GM03348 (cell line): ENCODE results near the gene STAT5A.

Experiments used
- DNase-seq: peaks from one replicate; pipeline ENCODE4 v3.0.0; 2012; ENCODE audit warnings: low spot score

STAT5A gene

GRCh38 chr17:42268236-42268635 lies 20.1 kb upstream of the STAT5A start:
- DNase-seq, result no peak

DNA sequence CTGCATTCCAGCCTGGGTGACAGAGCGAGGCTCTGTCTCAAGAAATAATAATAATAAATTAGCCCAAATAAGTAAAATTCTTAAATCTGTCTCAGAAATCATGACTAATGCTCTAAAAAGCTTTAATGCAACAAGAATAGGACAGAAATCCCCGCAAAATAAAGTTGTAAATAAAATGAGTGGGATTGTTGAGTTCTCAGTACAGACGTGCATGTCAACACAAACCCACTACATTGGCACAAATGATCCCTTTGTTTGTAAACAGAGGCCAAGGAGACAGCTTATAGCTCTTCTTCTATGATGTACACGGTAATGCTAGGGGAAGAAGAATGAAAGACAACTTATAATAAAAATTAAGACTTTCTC lies 18.1 kb upstream of the STAT5A start:
- DNase-seq, result no peak

GRCh38 chr17:42270596-42270995 lies 17.7 kb upstream of the STAT5A start:
- no peak for DNase-seq

DNA sequence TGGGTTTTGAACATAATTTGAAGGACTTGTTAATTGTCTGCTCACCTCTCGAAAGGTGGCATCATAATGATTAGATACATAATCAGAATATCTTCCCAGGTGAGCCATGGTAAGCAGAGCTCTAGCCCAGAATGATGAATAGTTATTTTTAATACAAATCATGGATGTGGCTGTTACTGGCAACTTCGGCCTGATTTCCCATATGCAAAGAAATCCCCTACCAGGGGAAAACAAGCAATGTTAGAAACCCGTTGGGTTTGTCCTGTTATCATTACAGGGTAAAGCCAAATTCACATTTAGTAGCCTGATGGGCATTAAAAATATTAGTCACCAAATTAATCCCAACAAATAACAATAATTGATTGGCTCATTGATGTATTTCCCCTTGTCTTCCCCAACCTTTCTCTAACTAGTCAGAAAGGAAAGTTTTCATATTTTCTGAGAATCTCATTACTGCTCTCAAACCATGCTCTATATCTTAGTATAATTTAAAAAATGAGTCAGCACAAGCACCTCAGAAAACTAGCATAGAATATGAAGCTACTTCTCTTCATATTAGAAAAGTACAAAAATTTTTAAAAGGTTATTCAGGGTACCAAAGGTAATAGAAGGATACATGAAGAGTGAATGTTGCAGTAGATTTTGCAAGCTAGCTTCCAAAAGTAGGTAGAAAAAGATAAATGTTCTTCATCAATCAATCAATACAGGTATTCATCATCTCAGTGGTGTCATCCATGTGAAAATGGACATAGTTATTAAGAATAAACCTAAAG lies 17.1 kb upstream of the STAT5A start:
- DNase-seq, result no peak

DNA sequence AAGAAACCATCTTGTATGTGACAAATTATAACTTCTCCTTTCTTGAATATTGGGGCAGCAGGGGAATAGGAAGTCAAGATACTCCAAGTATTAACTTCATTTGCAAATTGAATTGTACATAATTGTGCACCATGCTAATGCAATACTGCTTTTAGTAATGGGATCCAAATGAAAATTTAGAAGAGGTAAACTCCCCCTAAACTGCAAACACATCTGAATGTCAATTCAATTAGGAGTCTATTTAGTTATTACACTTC lies 16.6 kb upstream of the STAT5A start:
- DNase-seq, result no peak

- DNase-seq, result no peak
Measured at GRCh38 chr17:42272162-42272907, 16.0 kb upstream of the STAT5A start.

GRCh38 chr17:42273474-42274252 lies 14.6 kb upstream of the STAT5A start:
- DNase-seq, result no peak

- no peak for DNase-seq
Measured at GRCh38 chr17:42274253-42274542, 14.1 kb upstream of the STAT5A start.

GRCh38 chr17:42274812-42275526 lies 13.3 kb upstream of the STAT5A start:
- DNase-seq, result no peak

DNA sequence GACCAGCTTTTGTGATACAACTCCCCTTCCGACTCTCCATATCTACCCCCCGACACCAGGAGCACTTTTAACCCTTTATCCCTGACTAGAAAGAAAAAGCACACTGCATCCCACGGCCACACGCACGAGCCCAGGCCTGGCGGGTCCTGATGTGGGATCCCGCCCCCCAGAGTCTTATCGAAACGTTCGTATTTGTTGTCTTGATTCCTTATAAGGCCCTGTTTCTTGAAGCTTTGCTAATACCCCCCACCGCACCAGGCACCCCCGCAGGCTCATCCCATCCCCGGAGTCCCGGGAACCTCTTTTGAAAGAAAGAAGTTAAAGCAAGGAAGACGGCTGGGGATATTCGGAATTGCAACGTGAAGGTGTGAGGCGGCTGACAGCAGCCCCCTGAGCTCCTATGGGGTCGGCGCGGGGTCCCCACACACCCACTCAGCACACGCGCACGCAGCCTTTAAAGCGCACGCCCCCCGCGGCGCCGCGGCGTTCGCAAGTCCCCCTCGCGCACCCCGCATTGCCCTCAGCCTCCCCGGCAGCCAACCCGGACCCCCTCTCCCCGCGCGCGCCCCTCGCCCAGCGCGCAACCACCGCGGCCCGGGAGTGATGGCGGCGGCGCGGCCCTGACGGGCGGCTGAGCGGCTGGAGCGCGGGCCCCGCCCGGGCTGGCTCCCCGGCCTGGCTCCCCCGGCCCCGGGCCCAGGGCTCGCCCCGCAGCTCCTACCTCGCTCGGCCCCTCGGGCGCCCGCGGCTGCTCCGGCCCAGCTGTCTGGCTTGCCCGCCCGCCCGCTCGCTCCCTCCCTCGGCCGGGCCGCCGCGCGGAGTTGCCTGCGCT lies 12.6 kb upstream of the STAT5A start:
- peak; percentile 56 for DNase-seq

GRCh38 chr17:42276359-42276608 lies 12.0 kb upstream of the STAT5A start, which contains the start of gene STAT5B:
TSS of gene STAT5B (minus strand) at chr17:42276391. CDS start at chr17:42232127, 44,264 bp downstream.
- DNase-seq, result peak; percentile 96

- DNase-seq, result peak; percentile 79
Measured at GRCh38 chr17:42276609-42277341, 11.5 kb upstream of the STAT5A start.

- DNase-seq, result no peak
Measured at GRCh38 chr17:42277342-42277712, 11.0 kb upstream of the STAT5A start.

DNA sequence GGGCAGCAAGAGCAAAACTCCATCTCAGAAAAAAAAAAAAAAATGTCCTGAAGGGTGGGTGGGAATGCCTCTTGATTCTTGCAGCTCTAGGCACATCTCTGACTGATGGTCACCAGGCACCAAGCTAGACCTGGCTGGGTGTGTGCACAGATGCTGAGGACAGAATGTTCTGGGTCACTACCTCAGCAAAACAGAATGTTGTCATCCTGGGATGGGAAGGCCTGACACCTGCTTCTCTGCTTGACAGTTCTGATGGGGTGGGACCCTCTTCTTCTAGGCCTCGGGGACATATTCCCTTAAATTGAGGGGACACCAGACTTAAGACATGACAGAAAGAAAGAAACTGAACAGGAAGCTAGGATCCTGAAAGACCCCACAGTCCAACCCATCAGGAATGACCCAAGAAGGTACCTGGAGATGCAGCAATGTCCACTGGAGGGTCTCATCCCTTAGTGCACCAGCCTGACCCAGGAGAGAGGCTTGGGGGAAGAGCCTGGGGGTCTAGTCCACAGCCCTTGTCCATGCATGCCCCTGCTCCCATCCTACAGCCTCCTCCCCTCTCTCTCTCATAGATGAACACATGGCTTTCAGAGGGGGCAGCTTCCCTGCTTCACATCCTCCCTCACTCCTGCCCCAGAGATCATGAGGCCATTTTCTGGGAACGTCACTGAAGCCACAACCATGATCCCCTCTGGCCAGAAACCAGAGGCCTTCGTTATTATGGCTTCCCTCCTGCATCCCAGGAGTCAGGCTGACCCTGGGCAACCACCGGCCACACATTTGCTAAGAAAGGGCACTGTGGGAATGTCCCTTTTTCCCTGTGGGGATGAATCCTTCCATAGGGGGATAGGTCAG lies 8.3 kb upstream of the STAT5A start:
- DNase-seq, result no peak

DNA sequence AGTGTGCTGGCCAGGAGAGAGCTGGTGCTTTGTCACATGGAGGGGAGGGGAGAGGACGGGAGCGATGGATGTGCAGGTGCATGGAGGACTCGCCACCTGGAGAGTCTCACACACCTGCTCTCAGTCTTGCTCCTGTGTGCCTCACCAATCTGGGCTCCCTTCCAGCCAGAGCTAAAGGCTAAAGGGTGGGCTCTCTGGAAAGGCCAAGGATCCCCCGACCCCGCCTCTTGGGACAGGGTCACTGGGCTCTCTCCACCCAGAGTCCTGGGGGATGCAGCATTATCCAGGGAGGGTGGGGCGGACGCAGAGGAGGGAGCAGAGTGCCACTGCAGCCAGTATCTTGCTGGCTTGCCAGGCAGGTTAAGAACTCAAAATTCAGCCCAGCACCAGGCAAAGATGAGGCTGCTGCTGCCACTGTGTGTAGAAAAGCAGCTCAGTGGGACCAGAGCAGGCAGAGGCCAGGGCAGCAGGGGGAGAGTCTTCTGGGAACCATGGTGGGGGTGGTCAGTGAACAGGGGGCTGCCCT lies 6.7 kb upstream of the STAT5A start:
- no peak for DNase-seq

DNA sequence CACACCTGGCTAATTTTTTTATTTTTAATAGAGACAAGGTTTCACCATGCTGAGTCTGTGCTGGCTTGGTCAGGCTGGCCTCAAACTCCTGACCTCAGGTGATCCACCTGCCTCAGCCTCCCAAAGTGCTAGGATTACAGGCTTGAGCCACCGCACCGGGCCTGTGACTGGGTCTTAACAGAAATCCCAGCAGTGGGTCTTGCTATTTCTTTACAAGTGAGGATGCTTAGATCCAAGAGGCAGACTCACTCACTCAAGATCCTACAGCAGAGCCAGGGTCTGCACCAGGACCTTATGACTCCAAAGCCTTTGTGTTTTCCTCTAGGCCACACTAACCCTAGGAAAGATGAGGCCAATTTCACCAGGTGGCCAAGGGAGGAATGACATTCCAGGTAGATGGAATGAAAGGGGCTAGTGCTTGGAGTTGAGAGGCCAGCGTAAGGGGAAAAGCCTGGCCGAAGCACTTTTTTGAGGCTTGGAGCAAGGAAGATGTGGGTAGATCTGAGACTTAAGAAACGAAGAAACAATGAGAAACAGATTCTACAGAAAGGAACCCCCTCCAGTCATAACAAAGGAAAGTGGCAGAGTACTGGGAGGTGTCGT lies 5.7 kb upstream of the STAT5A start:
- DNase-seq, result no peak

DNA sequence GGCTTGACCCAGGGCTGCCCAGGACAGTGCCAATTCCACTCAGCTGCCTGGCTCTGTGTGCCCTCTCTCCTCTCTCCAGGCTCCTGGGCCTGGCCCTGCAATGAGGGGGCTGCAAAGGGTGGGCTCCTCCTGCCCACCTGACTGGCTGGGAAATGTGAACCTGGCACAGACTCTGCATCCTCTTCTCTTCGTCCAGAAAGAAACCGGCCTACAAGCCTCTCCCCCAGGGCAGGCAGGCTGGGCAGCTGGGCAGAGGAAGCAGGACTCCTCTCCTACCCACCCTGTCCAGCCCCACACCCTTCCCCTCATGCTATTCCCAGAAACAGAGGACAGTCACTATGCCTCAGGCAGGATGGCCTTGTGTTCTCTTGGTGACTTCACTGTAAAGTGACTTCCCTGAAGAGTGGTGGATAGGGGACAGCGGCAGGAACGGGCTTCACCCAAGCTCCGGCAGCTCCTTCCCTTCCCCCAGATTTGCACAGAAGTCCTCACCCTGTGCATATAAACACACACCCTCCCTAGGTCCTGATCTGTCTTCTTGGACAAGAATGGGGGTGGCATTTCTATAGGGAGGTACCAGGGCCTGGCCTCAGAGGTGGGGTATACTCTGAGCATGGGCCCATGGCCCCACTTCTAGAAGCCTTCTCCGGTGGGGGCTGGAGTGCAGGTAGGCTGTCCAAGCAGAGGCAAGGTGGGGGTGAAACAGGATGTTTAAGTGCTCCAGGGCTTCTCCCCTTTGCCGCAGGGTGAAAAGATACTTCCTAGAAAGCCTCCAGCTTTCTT lies 4.9 kb upstream of the STAT5A start:
- no peak for DNase-seq

DNA sequence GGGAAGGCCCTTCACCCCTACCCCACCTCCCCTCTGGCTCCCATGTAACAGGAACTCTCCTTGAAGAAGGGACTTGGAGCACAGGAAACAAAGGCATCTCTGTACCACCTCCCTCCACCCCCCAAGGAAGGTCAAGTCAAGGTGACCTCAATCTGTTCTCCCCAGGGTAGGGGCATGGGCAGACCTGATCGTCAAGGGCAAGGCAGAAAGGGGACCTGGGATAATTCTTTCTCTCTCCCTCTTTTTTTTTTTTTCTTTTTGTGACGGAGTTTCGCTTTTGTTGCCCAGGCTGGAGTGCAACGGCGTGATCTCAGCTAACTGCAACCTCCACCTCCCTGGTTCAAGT lies 4.3 kb upstream of the STAT5A start:
- no peak for DNase-seq

- DNase-seq, result no peak
Measured at GRCh38 chr17:42284566-42284965, 3.7 kb upstream of the STAT5A start.
